ENCODE measurements around the gene UBA3.

The UBA3 gene

DNA sequence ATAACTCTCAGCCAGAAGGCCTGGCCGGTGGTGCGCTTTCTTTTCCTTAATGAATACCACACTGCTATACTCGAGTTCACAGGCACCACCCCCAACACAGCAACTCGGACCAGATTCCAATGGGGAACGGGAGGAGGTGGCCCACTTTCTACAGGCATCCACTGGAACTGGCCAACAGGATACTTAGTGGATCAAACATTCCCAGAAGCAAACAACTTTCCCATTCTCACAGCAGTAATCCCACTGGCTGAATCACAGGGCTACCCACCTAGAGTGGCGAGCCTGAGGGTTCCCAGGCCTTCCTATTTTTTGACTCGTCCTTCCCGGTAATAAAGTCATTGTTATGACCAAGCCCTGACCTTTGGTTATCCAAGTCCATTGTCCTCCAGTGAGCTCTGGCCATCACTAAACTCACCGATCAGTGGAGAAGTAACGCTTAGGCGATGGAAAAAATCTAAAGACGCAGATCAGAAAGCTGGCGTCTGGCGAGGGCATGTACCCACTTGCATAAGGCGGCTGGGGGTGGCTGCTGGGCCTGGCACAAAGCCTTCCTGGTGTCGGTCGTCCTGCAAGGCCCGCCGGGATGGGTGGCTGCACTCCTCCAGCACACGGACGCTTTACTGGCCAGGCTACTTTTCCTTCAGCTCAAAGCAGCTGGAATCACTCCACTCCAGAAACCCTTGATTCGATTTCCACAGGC lies 67.9 kb downstream of the UBA3 start:
- no peak overlapping the region for H3K9ac ChIP-seq (ENCODE audit: low read depth, low read length, poor library complexity)
- no peak overlapping the region for H3K4me2 ChIP-seq (ENCODE audit: insufficient read depth, low read length, poor library complexity, severe bottlenecking)
- H2BK120ac ChIP-seq (ENCODE audit: low read depth, low read length): no peak overlapping the region
- no peak overlapping the region for H3K4ac ChIP-seq (ENCODE audit: low read length)
- peaks cover 8 to 11% of the 10 kb centered on the region in 2 donors for H3K4me1 ChIP-seq (ENCODE audit: control insufficient read depth in 2 of 2, insufficient read depth in 1 of 2, low read depth in 1 of 2, low read length in 2 of 2)
- H3K4me3 ChIP-seq (ENCODE audit: low read length in 2 of 2): no peak overlapping the region
- no peak overlapping the region for H3K23ac ChIP-seq (ENCODE audit: low read depth, low read length, poor library complexity)
- H3K14ac ChIP-seq (ENCODE audit: low read length): no peak overlapping the region
- H3K36me3 ChIP-seq (replicated peaks in 1 of 2; ENCODE audit: control insufficient read depth in 2 of 2, insufficient read depth in 2 of 2, low read length in 2 of 2): peaks cover 0 to 4% of the 10 kb centered on the region in 2 donors
- H2BK5ac ChIP-seq (ENCODE audit: low read length): no peak overlapping the region
- H2AK5ac ChIP-seq (ENCODE audit: low read depth, low read length): no peak overlapping the region
- no peak overlapping the region for H3K27ac ChIP-seq (replicated peaks; ENCODE audit: low read length)
- H2BK15ac ChIP-seq (ENCODE audit: low read length): no peak overlapping the region
- peak overlapping the region; percentile 34 for H2AFZ ChIP-seq (ENCODE audit: low read length)
- no peak overlapping the region for H2BK12ac ChIP-seq (ENCODE audit: low read length)
- peaks cover 0 to 20% (median 0%) of the 10 kb centered on the region in 3 experiments for H3K27me3 ChIP-seq (ENCODE audit: control insufficient read depth in 3 of 3, insufficient read depth in 3 of 3, low read depth in 1 of 3, low read length in 3 of 3)
- no peaks in the 10 kb centered on the region for H3K9me3 ChIP-seq (replicated peaks in 1 of 2; ENCODE audit: control insufficient read depth in 2 of 2, insufficient read depth in 1 of 2, low read depth in 1 of 2, low read length in 2 of 2)
- H4K91ac ChIP-seq (ENCODE audit: low read depth, low read length, poor library complexity): no peak overlapping the region
- WGBS, 2 donors (ENCODE audit: extremely low coverage in 2 of 2, insufficient read length in 2 of 2, insufficient replicate concordance in 1 of 2): no CpG with 5 or more reads among the region's 22 CpGs
- DNase-seq (ENCODE audit: low spot score): no peak
- H3K79me1 ChIP-seq (ENCODE audit: low read depth, low read length): no peaks in the 10 kb centered on the region
- H3K18ac ChIP-seq (ENCODE audit: low read length): no peak overlapping the region
- no peak overlapping the region for H4K8ac ChIP-seq (ENCODE audit: low read depth, low read length)

DNA sequence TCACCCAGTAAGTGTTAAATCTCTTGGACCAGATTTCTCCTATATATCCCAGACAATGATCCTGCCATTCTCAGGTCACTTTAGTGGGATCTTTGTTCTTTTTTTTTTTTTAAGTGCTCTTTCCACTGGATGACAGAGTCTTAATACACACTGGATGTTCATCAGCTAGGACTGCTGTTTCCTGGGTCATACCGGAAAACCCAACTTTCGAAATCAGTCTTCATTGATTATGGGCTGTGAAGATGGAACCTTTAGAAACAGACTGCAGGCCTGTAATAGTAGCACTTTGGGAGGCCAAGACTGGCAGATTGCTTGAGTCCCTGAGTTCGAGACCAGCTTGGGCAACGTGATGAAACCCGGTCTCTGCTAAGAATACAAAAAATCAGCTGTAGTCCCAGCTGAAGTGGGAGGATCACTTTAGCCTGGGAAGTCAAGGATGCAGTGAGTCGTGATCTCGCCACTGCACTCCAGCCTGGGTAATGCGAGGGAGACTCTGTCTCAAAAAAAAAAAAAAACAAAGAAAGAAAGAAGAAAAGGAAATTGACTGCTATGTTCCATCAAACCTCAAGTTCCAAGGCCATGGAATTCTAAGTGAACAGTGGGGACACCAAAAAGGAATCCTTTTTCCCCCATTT lies 69.0 kb downstream of the UBA3 start:
- Histone ChIP-seq H3K9ac (ENCODE audit: low read depth, low read length, poor library complexity) (no peak overlapping the region), H3K23ac (ENCODE audit: low read depth, low read length, poor library complexity) (no peak overlapping the region), H3K4me2 (ENCODE audit: insufficient read depth, low read length, poor library complexity, severe bottlenecking) (no peak overlapping the region), H3K4ac (ENCODE audit: low read length) (no peak overlapping the region), H2BK12ac (ENCODE audit: low read length) (no peak overlapping the region), H3K79me1 (ENCODE audit: low read depth, low read length) (no peaks in the 10 kb centered on the region), H3K36me3 (replicated peaks in 1 of 2; ENCODE audit: control insufficient read depth in 2 of 2, insufficient read depth in 2 of 2, low read length in 2 of 2) (no peaks in the 10 kb centered on the region), H2BK15ac (ENCODE audit: low read length) (no peak overlapping the region), H3K14ac (ENCODE audit: low read length) (no peak overlapping the region), H3K27ac (replicated peaks; ENCODE audit: low read length) (no peak overlapping the region), H3K9me3 (replicated peaks in 1 of 2; ENCODE audit: control insufficient read depth in 2 of 2, insufficient read depth in 1 of 2, low read depth in 1 of 2, low read length in 2 of 2) (no peaks in the 10 kb centered on the region), H3K27me3 (ENCODE audit: control insufficient read depth in 3 of 3, insufficient read depth in 3 of 3, low read depth in 1 of 3, low read length in 3 of 3) (peaks cover 0 to 20% (median 0%) of the 10 kb centered on the region in 3 experiments), H4K91ac (ENCODE audit: low read depth, low read length, poor library complexity) (no peak overlapping the region), H3K18ac (ENCODE audit: low read length) (no peak overlapping the region), H3K4me3 (ENCODE audit: low read length in 2 of 2) (no peak overlapping the region), H4K8ac (ENCODE audit: low read depth, low read length) (no peak overlapping the region), H2BK5ac (ENCODE audit: low read length) (no peak overlapping the region), H2AFZ (ENCODE audit: low read length) (no peak overlapping the region), H2BK120ac (ENCODE audit: low read depth, low read length) (no peak overlapping the region), H3K4me1 (ENCODE audit: control insufficient read depth in 2 of 2, insufficient read depth in 1 of 2, low read depth in 1 of 2, low read length in 2 of 2) (peaks cover 8 to 11% of the 10 kb centered on the region in 2 donors), H2AK5ac (ENCODE audit: low read depth, low read length) (no peak overlapping the region)
- no CpG with 5 or more reads among the region's 8 CpGs for WGBS, 2 donors (ENCODE audit: extremely low coverage in 2 of 2, insufficient read length in 2 of 2, insufficient replicate concordance in 1 of 2)
- DNase-seq (ENCODE audit: low spot score): no peak

DNA sequence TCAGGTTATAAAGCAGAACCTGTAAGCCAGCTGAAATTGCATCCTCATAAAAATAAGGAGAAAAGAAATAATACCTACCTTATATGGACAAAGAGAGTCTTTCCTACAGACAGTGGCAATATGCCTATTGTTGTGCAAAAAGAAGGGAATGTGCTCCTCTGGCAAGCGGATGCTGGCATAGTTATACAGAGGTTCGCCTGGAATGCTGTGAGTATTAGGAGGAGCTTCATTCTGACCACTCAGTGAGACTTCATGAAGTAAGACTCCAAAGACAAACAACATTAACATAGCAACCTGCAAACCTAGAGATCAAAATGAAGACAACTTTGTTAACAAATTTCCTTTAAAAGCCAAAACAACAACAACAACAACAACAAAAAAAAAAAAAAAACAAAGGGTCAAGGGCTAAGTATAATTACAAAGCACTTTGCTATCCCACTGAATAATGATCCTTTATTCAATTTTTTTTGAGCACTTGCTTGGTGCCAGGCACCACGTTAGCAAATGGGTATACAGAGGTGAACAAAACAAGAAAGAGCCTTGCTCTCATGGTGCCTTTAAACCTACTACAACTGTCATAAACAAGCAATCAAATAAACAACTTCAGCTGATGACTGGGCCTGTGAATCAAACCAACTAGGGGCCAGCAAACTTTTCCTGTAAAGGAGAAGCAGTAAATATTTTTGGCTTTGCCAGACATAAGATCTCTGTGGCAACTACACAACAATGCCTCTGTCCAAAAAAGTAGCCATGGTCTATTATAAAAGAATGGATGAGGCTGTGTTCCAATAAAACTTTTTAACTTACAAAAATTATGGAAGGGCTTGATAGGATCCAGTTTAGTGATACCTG lies 70.4 kb downstream of the UBA3 start:
- H3K4me3 ChIP-seq (ENCODE audit: low read length in 2 of 2): no peak overlapping the region
- H3K36me3 ChIP-seq (replicated peaks in 1 of 2; ENCODE audit: control insufficient read depth in 2 of 2, insufficient read depth in 2 of 2, low read length in 2 of 2): no peaks in the 10 kb centered on the region
- no peak for DNase-seq (ENCODE audit: low spot score)
- H3K79me1 ChIP-seq (ENCODE audit: low read depth, low read length): no peaks in the 10 kb centered on the region
- no peak overlapping the region for H3K23ac ChIP-seq (ENCODE audit: low read depth, low read length, poor library complexity)
- no peak overlapping the region for H4K91ac ChIP-seq (ENCODE audit: low read depth, low read length, poor library complexity)
- no peak overlapping the region for H2BK120ac ChIP-seq (ENCODE audit: low read depth, low read length)
- WGBS, 2 donors (ENCODE audit: extremely low coverage in 2 of 2, insufficient read length in 2 of 2, insufficient replicate concordance in 1 of 2): no CpG with 5 or more reads among the region's 3 CpGs
- no peak overlapping the region for H2BK12ac ChIP-seq (ENCODE audit: low read length)
- no peak overlapping the region for H3K9ac ChIP-seq (ENCODE audit: low read depth, low read length, poor library complexity)
- H4K8ac ChIP-seq (ENCODE audit: low read depth, low read length): no peak overlapping the region
- H3K27ac ChIP-seq (replicated peaks; ENCODE audit: low read length): no peak overlapping the region
- H3K18ac ChIP-seq (ENCODE audit: low read length): no peak overlapping the region
- no peak overlapping the region for H2AFZ ChIP-seq (ENCODE audit: low read length)
- H3K4me1 ChIP-seq (ENCODE audit: control insufficient read depth in 2 of 2, insufficient read depth in 1 of 2, low read depth in 1 of 2, low read length in 2 of 2): peaks cover 8 to 11% of the 10 kb centered on the region in 2 donors
- H3K9me3 ChIP-seq (replicated peaks in 1 of 2; ENCODE audit: control insufficient read depth in 2 of 2, insufficient read depth in 1 of 2, low read depth in 1 of 2, low read length in 2 of 2): no peaks in the 10 kb centered on the region
- H3K14ac ChIP-seq (ENCODE audit: low read length): no peak overlapping the region
- no peak overlapping the region for H2BK5ac ChIP-seq (ENCODE audit: low read length)
- no peak overlapping the region for H2AK5ac ChIP-seq (ENCODE audit: low read depth, low read length)
- H3K4ac ChIP-seq (ENCODE audit: low read length): no peak overlapping the region
- peaks cover 0 to 20% (median 0%) of the 10 kb centered on the region in 3 experiments for H3K27me3 ChIP-seq (ENCODE audit: control insufficient read depth in 3 of 3, insufficient read depth in 3 of 3, low read depth in 1 of 3, low read length in 3 of 3)
- H2BK15ac ChIP-seq (ENCODE audit: low read length): no peak overlapping the region
- H3K4me2 ChIP-seq (ENCODE audit: insufficient read depth, low read length, poor library complexity, severe bottlenecking): no peak overlapping the region

DNA sequence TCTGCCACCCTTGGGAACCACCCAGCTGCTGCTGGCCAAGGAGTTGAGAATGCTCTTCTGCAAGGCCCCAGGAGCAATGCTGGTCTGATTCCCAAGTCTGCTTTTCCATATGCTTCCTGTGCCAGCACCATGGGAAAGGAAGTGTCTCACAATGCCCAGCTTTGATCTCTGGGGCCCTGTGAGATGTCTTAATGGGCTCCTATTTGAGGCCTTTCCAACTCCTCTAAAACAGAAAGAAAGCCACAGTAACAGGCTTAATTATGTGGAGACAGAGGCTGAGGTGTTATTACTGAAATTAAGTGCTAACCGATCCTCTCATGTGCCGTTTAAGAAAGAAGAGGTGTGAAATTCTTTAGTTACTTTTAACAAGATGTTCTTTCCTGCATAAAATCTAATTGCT lies 71.2 kb downstream of the UBA3 start:
- no peak overlapping the region for H2BK120ac ChIP-seq (ENCODE audit: low read depth, low read length)
- no peak overlapping the region for H3K9ac ChIP-seq (ENCODE audit: low read depth, low read length, poor library complexity)
- H3K23ac ChIP-seq (ENCODE audit: low read depth, low read length, poor library complexity): no peak overlapping the region
- no peaks in the 10 kb centered on the region for H3K9me3 ChIP-seq (replicated peaks in 1 of 2; ENCODE audit: control insufficient read depth in 2 of 2, insufficient read depth in 1 of 2, low read depth in 1 of 2, low read length in 2 of 2)
- H3K18ac ChIP-seq (ENCODE audit: low read length): peak overlapping the region; percentile 76
- peaks cover 7 to 11% of the 10 kb centered on the region in 2 donors for H3K4me1 ChIP-seq (ENCODE audit: control insufficient read depth in 2 of 2, insufficient read depth in 1 of 2, low read depth in 1 of 2, low read length in 2 of 2)
- no peaks in the 10 kb centered on the region for H3K36me3 ChIP-seq (replicated peaks in 1 of 2; ENCODE audit: control insufficient read depth in 2 of 2, insufficient read depth in 2 of 2, low read length in 2 of 2)
- H3K27me3 ChIP-seq (ENCODE audit: control insufficient read depth in 3 of 3, insufficient read depth in 3 of 3, low read depth in 1 of 3, low read length in 3 of 3): peaks cover 0 to 16% (median 0%) of the 10 kb centered on the region in 3 experiments
- H3K4ac ChIP-seq (ENCODE audit: low read length): no peak overlapping the region
- no peak overlapping the region for H2BK12ac ChIP-seq (ENCODE audit: low read length)
- no peak overlapping the region for H4K8ac ChIP-seq (ENCODE audit: low read depth, low read length)
- no CpG with 5 or more reads among the region's 2 CpGs for WGBS, 2 donors (ENCODE audit: extremely low coverage in 2 of 2, insufficient read length in 2 of 2, insufficient replicate concordance in 1 of 2)
- no peak overlapping the region for H3K14ac ChIP-seq (ENCODE audit: low read length)
- H2AK5ac ChIP-seq (ENCODE audit: low read depth, low read length): no peak overlapping the region
- no peak overlapping the region for H3K27ac ChIP-seq (replicated peaks; ENCODE audit: low read length)
- no peak overlapping the region for H2BK5ac ChIP-seq (ENCODE audit: low read length)
- H2BK15ac ChIP-seq (ENCODE audit: low read length): no peak overlapping the region
- H3K4me3 ChIP-seq (ENCODE audit: low read length in 2 of 2): no peak overlapping the region
- DNase-seq (ENCODE audit: low spot score): no peak
- H2AFZ ChIP-seq (ENCODE audit: low read length): peak overlapping the region; percentile 17
- no peak overlapping the region for H3K4me2 ChIP-seq (ENCODE audit: insufficient read depth, low read length, poor library complexity, severe bottlenecking)
- H3K79me1 ChIP-seq (ENCODE audit: low read depth, low read length): no peaks in the 10 kb centered on the region
- H4K91ac ChIP-seq (ENCODE audit: low read depth, low read length, poor library complexity): no peak overlapping the region

Data from neuronal stem cell (in vitro differentiated cells).